Stimulated activated CD4-positive, alpha-beta T cell treated with anti-CD3 and anti-CD28 coated beads, TNF-alpha, amount 100 ng/mL, for 4 hours (primary cell): ENCODE results near the gene DLGAP4.
"Not testable (repeated sequence)": the region's sequence is repeated elsewhere in the genome, so short reads cannot be mapped to it uniquely, and the experiment has no call there.

Experiments
- DNase-seq, 3 experiments: peaks; one replicate each; pipeline ENCODE4 v3.0.0-alpha.2; 2020; ENCODE audit warnings: low read depth in 3 of 3

DLGAP4 gene

DNA sequence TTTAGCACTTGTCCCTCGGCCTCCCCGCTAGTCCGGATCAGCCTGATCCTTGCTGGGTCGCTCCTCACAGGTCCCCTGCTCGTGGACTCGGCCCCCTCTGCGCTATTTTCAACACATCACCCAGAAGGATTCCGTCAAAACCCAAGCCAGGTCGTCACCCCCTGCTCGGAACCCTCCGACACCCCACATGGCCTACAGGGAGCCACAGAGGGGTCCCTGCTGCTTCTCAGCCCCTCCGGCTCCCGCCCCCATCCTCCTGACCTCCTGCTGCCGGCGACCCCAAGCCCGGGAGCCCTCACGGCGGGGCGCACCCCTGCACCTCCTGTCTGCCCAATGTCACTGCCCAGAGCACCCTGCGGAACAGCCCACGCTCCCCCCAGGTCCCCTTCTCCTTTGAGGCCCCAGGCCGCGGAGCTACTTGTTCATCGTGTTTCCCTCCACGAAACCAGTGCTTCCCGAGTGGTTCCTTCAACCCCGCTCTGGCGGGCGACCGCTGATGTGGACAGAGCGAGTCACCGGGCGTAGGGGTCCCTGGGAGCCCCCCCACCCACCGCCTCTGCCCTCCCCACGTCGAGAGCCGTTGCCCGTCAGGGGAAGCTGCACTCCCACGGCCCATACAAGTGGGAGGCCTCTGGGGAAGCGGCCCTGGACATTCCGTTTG is 234.5 kb downstream of the DLGAP4 start:
- no peak for DNase-seq

DNA sequence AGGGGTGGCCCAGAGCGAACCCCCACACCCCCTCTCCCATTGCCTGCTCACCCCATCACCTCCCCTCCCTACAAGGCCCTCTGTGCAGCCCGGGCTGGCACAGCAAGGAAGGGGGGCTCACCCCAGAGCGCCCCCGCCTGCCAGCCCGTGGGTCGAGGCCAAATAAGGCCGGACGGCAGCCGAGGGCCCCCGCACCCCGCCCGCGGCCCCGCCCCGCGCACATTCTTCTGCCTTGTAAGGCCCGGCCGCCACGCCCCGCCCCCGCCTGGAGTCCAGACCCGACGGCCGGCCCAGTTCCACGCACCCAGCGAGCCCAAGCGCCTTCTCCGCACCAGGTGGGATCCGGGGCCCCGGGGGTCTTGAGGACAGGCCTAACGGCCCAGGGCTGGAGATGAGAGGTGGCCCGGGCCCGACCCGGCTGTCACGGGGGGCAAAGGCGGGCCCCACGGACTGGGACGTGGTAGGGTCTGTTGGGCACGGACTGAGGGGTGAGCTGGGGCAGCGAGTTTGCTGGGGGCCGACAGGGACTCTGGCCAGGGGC is 235.2 kb downstream of the DLGAP4 start, which contains the start of gene MYL9:
MYL9 (plus strand) TSS at position 293 of the 541 bp plus-strand sequence. CDS start 3,366 bp downstream, outside the sequence.
- DNase-seq: no peak

- no peak for DNase-seq
Measured at GRCh38 chr20:36541768-36542488, 235.8 kb downstream of the DLGAP4 start.

GRCh38 chr20:36542516-36543183 is 236.5 kb downstream of the DLGAP4 start:
- DNase-seq: no peak

DNA sequence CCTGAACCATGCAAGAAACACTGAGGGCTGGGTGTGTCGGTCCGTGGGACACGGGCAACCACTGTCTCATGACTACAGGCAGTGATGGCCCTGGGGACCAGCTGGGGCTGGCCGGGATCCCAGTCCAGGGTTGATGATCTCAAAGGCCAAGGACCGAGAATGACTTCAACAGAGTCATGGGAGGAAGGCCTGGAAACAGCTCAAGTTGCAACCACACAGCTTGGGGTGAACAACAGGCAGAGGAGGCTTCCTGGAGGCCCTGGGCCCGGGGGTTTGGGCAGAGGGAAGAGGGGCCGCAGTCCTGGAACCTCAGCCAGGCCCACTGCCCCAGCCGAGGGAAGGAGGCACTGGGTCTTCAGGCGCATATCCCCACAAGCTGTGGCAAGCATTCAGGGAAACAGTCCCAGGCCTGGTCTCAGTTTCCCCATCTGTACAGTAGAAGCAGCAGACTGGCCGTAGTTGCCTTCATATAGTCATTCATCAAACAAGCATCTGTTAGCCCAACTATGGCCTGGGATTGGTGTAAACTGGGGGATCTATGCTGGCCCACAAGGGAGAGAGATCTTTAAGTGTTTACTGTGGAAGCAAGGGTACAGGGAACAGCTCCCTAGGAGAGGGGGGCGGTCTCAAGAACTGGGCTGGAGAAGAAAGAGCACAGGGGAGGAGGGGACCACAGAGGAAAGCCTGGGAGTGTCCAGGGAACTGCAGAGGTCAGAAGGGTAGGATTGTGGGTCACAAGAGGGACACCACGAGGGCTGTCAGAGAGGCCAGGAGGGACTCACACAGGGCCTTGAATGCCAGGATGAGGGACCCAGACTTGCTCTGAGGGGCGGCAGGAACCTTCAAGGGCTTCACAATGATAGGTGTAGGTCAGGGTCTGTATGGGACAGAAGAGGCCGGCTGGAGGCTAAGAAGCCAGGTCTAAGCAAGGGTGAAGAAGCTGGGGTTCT is 237.3 kb downstream of the DLGAP4 start:
- no peak for DNase-seq

- DNase-seq: no peak
Measured at GRCh38 chr20:36544134-36545018, 238.2 kb downstream of the DLGAP4 start.

GRCh38 chr20:36546111-36546736 is 240.1 kb downstream of the DLGAP4 start:
- no peak for DNase-seq

DNA sequence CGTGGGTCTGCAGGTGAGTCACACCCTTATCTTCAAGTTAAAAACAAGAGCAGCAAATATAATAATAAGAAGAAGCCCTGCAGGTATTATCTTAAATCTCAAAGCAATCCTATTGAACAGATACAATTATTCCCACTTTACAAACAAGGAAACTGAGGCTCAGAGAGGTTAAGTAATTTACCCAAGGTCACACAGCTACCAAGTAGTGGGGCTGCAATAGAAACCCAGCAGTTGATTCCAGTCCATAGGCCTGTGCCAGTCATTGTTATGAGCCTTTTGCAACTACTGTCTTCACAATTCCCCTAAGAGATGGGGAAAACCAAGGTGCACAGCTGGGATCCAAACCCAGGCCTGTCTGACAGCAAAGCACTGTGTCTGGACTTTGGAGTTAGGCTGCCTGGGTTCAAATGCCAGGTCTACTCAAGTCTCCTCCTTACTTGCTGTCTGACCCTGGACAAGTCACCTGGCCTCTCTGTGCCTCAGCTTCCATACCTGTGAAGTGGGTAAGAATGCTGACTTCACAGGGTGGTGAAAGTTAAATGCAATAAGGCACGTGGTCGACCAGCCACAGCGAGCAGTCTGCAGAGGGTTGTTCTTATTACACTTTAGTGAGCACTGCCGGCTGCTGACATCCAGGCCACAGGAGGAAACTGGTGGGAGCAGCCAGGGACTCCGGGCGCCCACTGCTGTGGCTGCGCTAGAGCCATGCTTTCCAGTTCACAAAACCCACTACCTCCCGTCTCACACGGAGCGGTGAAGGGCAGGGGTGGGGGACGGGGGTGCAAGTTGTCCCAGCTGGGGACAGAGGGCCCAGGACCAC is 241.3 kb downstream of the DLGAP4 start:
- no peak for DNase-seq

- DNase-seq: no peak
Measured at GRCh38 chr20:36548006-36548315, 241.8 kb downstream of the DLGAP4 start.

DNA sequence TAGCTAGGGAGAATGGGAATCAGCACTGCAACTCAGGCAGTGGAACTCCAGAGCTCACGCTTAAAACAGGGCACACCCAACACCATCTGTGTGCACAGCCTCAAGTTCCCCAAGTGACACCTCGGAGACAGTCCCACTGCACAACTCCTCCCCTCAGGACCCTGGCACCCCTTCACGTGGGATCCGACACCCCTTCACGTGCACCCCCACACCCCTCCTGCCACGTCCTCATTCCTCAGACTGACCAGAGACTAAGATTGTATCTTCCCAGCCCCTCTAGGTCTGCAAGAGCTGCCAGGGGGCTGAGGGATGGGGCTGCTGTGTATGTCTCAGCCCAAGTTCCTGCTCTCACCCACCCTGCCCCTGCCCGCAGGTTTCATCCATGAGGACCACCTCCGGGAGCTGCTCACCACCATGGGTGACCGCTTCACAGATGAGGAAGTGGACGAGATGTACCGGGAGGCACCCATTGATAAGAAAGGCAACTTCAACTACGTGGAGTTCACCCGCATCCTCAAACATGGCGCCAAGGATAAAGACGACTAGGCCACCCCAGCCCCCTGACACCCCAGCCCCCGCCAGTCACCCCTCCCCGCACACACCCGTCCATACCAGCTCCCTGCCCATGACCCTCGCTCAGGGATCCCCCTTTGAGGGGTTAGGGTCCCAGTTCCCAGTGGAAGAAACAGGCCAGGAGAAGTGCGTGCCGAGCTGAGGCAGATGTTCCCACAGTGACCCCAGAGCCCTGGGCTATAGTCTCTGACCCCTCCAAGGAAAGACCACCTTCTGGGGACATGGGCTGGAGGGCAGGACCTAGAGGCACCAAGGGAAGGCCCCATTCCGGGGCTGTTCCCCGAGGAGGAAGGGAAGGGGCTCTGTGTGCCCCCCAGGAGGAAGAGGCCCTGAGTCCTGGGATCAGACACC is 242.8 kb downstream of the DLGAP4 start:
- no peak for DNase-seq

DNA sequence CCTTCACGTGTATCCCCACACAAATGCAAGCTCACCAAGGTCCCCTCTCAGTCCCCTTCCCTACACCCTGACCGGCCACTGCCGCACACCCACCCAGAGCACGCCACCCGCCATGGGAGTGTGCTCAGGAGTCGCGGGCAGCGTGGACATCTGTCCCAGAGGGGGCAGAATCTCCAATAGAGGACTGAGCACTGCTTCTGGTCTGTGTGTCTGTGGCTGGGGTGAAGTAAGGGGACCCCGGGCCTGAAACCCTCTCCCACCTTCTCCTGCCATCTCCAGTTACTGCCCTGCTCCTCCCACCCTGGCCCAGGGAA is 243.4 kb downstream of the DLGAP4 start:
- DNase-seq: no peak

GRCh38 chr20:36549942-36550789 is 244.0 kb downstream of the DLGAP4 start:
- DNase-seq: no peak

DNA sequence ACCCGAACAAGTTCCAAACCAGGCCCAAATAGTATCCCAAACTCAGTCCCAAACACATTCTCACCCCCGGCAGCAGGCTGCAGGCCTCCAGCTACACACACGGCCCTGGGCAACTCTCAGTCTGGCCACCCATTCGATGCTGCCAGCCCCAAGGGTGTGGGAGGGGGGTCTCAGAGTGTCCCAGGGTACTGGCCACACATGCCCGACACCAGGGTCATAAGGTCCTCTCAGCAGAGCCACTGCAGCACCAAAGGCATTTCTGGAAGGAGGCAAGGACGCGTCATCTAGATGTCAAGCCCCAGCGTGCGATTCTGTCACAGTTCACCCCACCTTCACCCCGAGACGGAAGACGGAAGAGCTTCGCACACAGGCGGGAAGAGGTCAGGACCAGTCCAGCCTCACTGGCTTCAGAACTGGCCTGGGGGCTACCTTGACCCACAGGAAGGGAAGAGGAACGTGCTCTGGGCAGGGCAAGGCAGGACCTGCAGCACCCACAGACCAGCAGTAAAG is 244.7 kb downstream of the DLGAP4 start:
- DNase-seq: no peak

DNA sequence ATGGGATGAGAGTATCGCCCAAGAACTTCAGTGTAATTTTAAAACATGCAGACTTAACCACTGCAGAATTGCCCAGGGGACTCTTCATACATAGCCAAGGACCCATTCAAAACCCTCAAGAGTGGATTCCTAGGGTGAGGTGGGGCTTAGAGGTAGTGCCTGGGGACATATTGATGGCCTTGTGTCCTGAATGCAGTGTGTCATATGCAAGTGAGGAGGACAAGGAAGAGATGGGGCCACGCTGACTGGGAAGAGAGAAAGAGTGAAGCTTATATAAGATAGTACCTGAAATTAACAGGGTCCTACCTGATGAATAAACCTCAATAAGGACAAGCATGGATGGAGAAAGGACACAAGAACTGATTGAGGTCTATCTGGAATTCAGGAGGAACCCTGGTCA is 249.1 kb downstream of the DLGAP4 start:
- no peak for DNase-seq

DNA sequence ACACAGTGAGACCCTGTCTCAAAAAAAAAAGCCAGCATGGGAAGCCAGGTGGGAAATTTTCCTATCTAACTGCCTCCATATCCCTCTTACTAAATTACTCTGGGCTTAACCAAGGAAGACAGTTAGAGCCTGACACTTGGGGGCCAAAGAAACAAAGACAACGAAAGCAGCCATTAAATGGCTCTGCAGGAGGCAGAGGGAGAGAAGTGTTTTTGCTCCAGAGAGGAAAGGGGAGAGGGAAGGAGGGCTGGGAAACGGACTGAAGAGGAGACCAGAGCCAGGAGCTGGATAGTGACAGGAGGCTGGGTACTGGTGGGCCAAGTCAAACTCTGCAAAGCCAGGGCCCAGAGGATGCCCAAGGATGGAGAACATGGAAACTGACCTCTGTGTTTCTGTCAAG is 256.6 kb downstream of the DLGAP4 start:
- no peak for DNase-seq

GRCh38 chr20:36563374-36563773 is 257.2 kb downstream of the DLGAP4 start:
- no peak for DNase-seq

DNA sequence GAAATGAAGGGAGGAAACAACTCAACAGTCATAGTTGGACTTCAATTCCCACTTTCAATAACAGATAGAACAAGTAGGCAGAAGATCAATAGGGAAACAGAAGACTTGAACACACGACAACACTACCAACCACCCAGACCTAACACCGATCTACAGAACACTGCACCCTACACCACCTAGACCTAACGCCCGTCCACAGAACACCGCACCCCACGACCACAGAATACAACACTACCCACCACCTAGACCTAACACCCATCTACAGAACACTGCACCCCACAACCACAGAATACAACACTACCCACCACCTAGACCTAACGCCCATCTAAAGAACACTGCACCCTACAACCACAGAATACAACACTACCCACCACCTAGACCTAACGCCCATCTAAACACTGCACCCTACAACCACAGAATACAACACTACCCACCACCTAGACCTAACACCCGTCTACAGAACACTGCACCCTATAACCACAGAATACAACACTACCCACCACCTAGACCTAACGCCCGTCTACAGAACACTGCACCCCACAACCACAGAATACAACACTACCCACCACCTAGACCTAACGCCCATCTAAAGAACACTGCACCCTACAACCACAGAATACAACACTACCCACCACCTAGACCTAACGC is 258.1 kb downstream of the DLGAP4 start:
- DNase-seq: not testable (repeated sequence)
